Ovary (tissue), 9 donors: ENCODE results near the gene AUTS2. TPM values are rescaled to one million over a fixed set of nuclear protein-coding genes. Genes with fewer than 3 reads are reported as not detected.

ENCODE experiments used
- DNase-seq, 5 donors: peaks; one replicate each; pipeline ENCODE4 v3.0.0-alpha.2; 2019 to 2020
- H3K27ac ChIP-seq, 2 donors: fragments of 200-600 bp; one replicate each; pipeline versions ENCODE4 v1.5.1 to v1.8.0; 2019 to 2022
- H3K27me3 ChIP-seq: fragments of 200-600 bp; one replicate; pipeline ENCODE4 v1.8.0; 2022
- H3K36me3 ChIP-seq: fragments of 200-600 bp; sonication (generic); one replicate; pipeline ENCODE4 v1.5.1; 2019
- H3K4me1 ChIP-seq: one replicate; pipeline ENCODE4 v1.8.1; 2013; ENCODE audit warnings: mild to moderate bottlenecking, moderate library complexity; ENCODE audit not compliant: insufficient read depth
- H3K4me3 ChIP-seq: fragments of 200-600 bp; sonication (generic); one replicate; pipeline ENCODE4 v1.5.1; 2017
- H3K9me3 ChIP-seq, 2 donors: fragments of 200-600 bp in 1 of 2; sonication (generic) in 1 of 2; one replicate each; pipeline versions ENCODE4 v1.5.1 to v1.8.1; 2013 to 2019; ENCODE audit warnings: mild to moderate bottlenecking in 1 of 2, moderate library complexity in 1 of 2
- EP300 ChIP-seq: sonication (generic); formaldehyde crosslinking; IDR thresholded peaks from one replicate; pipeline ENCODE4 v1.6.1; 2017; ENCODE audit warnings: antibody characterized with exemption
- POLR2A ChIP-seq: fragments of 450-650 bp; IDR thresholded peaks from one replicate; pipeline ENCODE4 v1.6.1; 2017; ENCODE audit warnings: antibody characterized with exemption, mild to moderate bottlenecking, moderate library complexity
- WGBS, 3 donors: extraction: QIAGEN DNeasy Blood & Tissue Kit in 1 of 3; methylation state at CpG; one replicate each; pipeline versions ENCODE4 v1.1.5 to v1.1.7; 2013 to 2017; 5-methylcytosine and 5-hydroxymethylcytosine counted together
- intact Hi-C, 4 donors: fragments of 100-400 bp; cut with DNase I; formaldehyde crosslinking; loops; one replicate each; pipeline versions ENCODE4 v1.11.0 to v1.15.1; 2022 to 2023
- polyA plus RNA-seq, 2 donors: library from polyadenylated mRNA; stranded (reverse); fragments of 200-250 nt in 1 of 2; fragments of 350-450 nt in 1 of 2; fragmentation: Illumina TruSeq in 1 of 2; extraction: RNeasy Lipid Tissue Mini Kit (QIAGEN cat#74804) in 1 of 2; gene quantifications; one replicate each; pipeline ENCODE4 v1.2.3, GENCODE V29; 2013 to 2014
- total RNA-seq, 7 donors: library from RNA; depleted of rRNA in 2 of 7; stranded (reverse); fragments of >200 nt in 2 of 7; fragmentation: NEBNext Ultra II Directional in 3 of 7; extraction: Animal tissue kit (Norgen Biotek cat#: 25700) in 3 of 7; gene quantifications; one replicate each; pipeline versions ENCODE4 v1.1.0 to v1.2.4, GENCODE V29; 2016 to 2023
- TF ChIP-seq, protein P1 (sequence below), 3 donors: fragments of 450-650 bp in 2 of 3; fragments of 200-600 bp in 1 of 3; IDR thresholded peaks; one replicate each; pipeline versions ENCODE4 v1.5.1 to v1.8.0; 2016 to 2022; ENCODE audit warnings: antibody characterized with exemption in 3 of 3, mild to moderate bottlenecking in 1 of 3
- donor health status: DM: no; HTN: no; CAD: no; lungs with moderate emphysema.
- donor health status: DM: no; HTN: no; CAD: no.
- donor health status: Bipolar disorder and iron deficiency.
- donor health status: DM: yes; HTN: yes; CAD: no.
- donor health status: DM: no; HTN: no; CAD: no.
- donor health status: DM: yes; HTN: yes; CAD: no.

AUTS2 gene
- total and polyA plus RNA-seq, 9 donors: 18.3 to 60.9 (median 44.9) TPM

- H3K4me3 ChIP-seq: no peak overlapping the region
- H3K27ac ChIP-seq: no peak overlapping the region
- 86 to 94% (median 91%) methylated on average over 7 of the region's 7 CpGs for WGBS, 3 donors
- no peak for DNase-seq
- TF ChIP-seq POLR2A: no peak
- TF ChIP-seq, protein P1, sequence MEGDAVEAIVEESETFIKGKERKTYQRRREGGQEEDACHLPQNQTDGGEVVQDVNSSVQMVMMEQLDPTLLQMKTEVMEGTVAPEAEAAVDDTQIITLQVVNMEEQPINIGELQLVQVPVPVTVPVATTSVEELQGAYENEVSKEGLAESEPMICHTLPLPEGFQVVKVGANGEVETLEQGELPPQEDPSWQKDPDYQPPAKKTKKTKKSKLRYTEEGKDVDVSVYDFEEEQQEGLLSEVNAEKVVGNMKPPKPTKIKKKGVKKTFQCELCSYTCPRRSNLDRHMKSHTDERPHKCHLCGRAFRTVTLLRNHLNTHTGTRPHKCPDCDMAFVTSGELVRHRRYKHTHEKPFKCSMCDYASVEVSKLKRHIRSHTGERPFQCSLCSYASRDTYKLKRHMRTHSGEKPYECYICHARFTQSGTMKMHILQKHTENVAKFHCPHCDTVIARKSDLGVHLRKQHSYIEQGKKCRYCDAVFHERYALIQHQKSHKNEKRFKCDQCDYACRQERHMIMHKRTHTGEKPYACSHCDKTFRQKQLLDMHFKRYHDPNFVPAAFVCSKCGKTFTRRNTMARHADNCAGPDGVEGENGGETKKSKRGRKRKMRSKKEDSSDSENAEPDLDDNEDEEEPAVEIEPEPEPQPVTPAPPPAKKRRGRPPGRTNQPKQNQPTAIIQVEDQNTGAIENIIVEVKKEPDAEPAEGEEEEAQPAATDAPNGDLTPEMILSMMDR (IDR thresholded peaks at IDR 0.05): no peak
- no peak for TF ChIP-seq EP300
- no peaks in the 10 kb centered on the region for H3K27me3 ChIP-seq
- intact Hi-C loops: no loop called here
- no peaks in the 10 kb centered on the region for H3K36me3 ChIP-seq
- H3K9me3 ChIP-seq: no peaks in the 10 kb centered on the region
- H3K4me1 ChIP-seq: peaks cover 7% of the 10 kb centered on the region
Measured at GRCh38 chr7:70384024-70384423, 785.7 kb downstream of the AUTS2 start.

GRCh38 chr7:70384891-70385290 lies 786.6 kb downstream of the AUTS2 start:
- TF ChIP-seq POLR2A (no peak), EP300 (no peak)
- TF ChIP-seq, protein P1 (IDR thresholded peaks at IDR 0.05): no peak
- Histone ChIP-seq H3K9me3 (no peaks in the 10 kb centered on the region), H3K27me3 (no peaks in the 10 kb centered on the region), H3K4me1 (peaks cover 7% of the 10 kb centered on the region), H3K27ac (no peak overlapping the region), H3K36me3 (no peaks in the 10 kb centered on the region), H3K4me3 (no peak overlapping the region)
- 76 to 91% (median 85%) methylated on average over 3 of the region's 3 CpGs for WGBS, 3 donors
- DNase-seq: no peak
- intact Hi-C loops: no loop called here

DNA sequence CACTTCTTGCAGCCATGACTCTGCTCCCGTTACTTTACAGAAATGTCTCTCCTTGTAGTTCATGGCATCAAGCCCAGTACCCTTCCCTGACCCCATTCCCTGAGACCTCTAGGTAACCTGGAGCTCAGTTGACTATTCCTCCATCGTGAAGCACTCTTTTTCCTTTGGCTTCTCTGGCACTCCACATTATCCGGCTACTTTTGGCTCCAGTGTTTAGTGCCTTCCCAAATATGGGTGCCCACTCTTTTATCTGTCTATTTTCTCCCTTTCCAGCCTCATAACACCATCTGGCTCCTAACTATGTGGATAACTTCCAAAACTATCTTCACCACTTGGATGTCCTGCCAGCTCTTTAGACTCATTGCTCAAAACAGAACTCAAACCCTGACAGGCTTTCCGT lies 788.9 kb downstream of the AUTS2 start:
- Histone ChIP-seq H3K27me3 (no peaks in the 10 kb centered on the region), H3K27ac (no peak overlapping the region), H3K4me3 (no peak overlapping the region), H3K4me1 (peaks cover 10% of the 10 kb centered on the region), H3K9me3 (no peaks in the 10 kb centered on the region), H3K36me3 (no peaks in the 10 kb centered on the region)
- 53 to 72% (median 63%) methylated on average over 4 of the region's 4 CpGs for WGBS, 3 donors
- DNase-seq: no peak
- TF ChIP-seq EP300: no peak
- TF ChIP-seq POLR2A: no peak
- TF ChIP-seq, protein P1 (IDR thresholded peaks at IDR 0.05): no peak
- intact Hi-C loops: no loop called here

GRCh38 chr7:70389531-70390151 lies 791.4 kb downstream of the AUTS2 start:
- H3K27ac ChIP-seq: no peak overlapping the region
- intact Hi-C loops: no loop called here

More at GRCh38 chr7:70389531-70390151, 791.4 kb downstream of the AUTS2 start:
- Histone ChIP-seq H3K36me3 (no peaks in the 10 kb centered on the region), H3K9me3 (no peaks in the 10 kb centered on the region), H3K4me1 (peaks cover 15% of the 10 kb centered on the region), H3K4me3 (no peak overlapping the region), H3K27me3 (no peaks in the 10 kb centered on the region)
- WGBS, 3 donors: 40 to 70% (median 49%) methylated on average over 4 of the region's 4 CpGs
- TF ChIP-seq, protein P1 (IDR thresholded peaks at IDR 0.05): no peak
- TF ChIP-seq POLR2A (no peak), EP300 (no peak)
- DNase-seq: no peak
